CD4-positive, alpha-beta T cell (primary cell): ENCODE data around the gene SPSB1. TPM values are rescaled to one million over a fixed set of nuclear protein-coding genes. Genes with fewer than 3 reads are reported as not detected.

Experiments
- ATAC-seq: fragments of 200-7000 bp; cut with Tn5 transposase; one replicate; pipeline ENCODE4 v1.10.0; 2022; ENCODE audit warnings: mild to moderate bottlenecking; ENCODE audit not compliant: poor library complexity
- CTCF ChIA-PET: fragments of 350-600 bp; sonication (Branson Sonifier 250); formaldehyde crosslinking; loops from one replicate; lab custom pipeline; 2021; ENCODE audit warnings: antibody characterized with exemption, inconsistent platforms; lab: Charles Lee
- POLR2A ChIA-PET: fragments of 350-600 bp; sonication (Branson Sonifier 250); formaldehyde crosslinking; loops from one replicate; lab custom pipeline; 2021; ENCODE audit warnings: antibody characterized with exemption, inconsistent platforms; lab: Charles Lee
- DNase-seq, 14 experiments: peaks; one replicate each; pipeline ENCODE4 v3.0.0-alpha.2; 2013 to 2020; ENCODE audit warnings: mixed read lengths in 2 of 14
- H3K27ac ChIP-seq, 2 donors: one replicate each; pipeline versions ENCODE4 v1.5.1 to v1.7.0; 2013; ENCODE audit warnings: low read length in 2 of 2, low read depth in 1 of 2, mild to moderate bottlenecking in 1 of 2
- H3K27me3 ChIP-seq, 2 experiments: 1 replicate in 1 of 2; 2 replicates in 1 of 2; pipeline versions ENCODE4 v1.6.1 to v1.7.0; 2013; ENCODE audit warnings: low read length in 2 of 2, control low read depth in 1 of 2, mild to moderate bottlenecking in 1 of 2, moderate library complexity in 1 of 2; ENCODE audit not compliant: insufficient read depth in 2 of 2, control insufficient read depth in 1 of 2
- H3K36me3 ChIP-seq: one replicate; pipeline ENCODE4 v1.6.1; 2013; ENCODE audit warnings: low read length, control low read depth; ENCODE audit not compliant: insufficient read depth
- H3K4me1 ChIP-seq: one replicate; pipeline ENCODE4 v1.6.1; 2013; ENCODE audit warnings: low read length, control low read depth; ENCODE audit not compliant: insufficient read depth
- H3K4me3 ChIP-seq: one replicate; pipeline ENCODE4 v1.5.1; 2013; ENCODE audit warnings: mild to moderate bottlenecking, low read length, moderate library complexity
- H3K9me3 ChIP-seq, 2 experiments: 1 replicate in 1 of 2; 2 replicates in 1 of 2; pipeline versions ENCODE4 v1.6.1 to v1.7.0; 2013; ENCODE audit warnings: low read length in 2 of 2, mild to moderate bottlenecking in 2 of 2, control low read depth in 1 of 2, moderate library complexity in 1 of 2; ENCODE audit not compliant: control insufficient read depth in 1 of 2, insufficient read depth in 1 of 2
- H3K27ac Mint-ChIP-seq: one replicate; pipeline ENCODE4 v1.8.0; 2020; ENCODE audit warnings: mixed read lengths
- H3K27me3 Mint-ChIP-seq: one replicate; pipeline ENCODE4 v1.8.0; 2021; ENCODE audit warnings: mixed read lengths
- H3K36me3 Mint-ChIP-seq: one replicate; pipeline ENCODE4 v1.8.0; 2021; ENCODE audit warnings: low read depth, mixed read lengths
- H3K4me1 Mint-ChIP-seq: one replicate; pipeline ENCODE4 v1.8.0; 2021; ENCODE audit warnings: low read depth, mixed read lengths
- H3K4me3 Mint-ChIP-seq: one replicate; pipeline ENCODE4 v1.8.0; 2020; ENCODE audit warnings: mild to moderate bottlenecking, mixed read lengths
- H3K9me3 Mint-ChIP-seq: one replicate; pipeline ENCODE4 v1.8.0; 2020; ENCODE audit warnings: mixed read lengths
- CTCF ChIP-seq: fragments of 200-600 bp; IDR thresholded peaks from one replicate; pipeline ENCODE4 v1.8.0; 2022; ENCODE audit warnings: antibody characterized with exemption, mild to moderate bottlenecking
- intact Hi-C, 2 experiments: fragments of 100-400 bp; cut with DNase I in 1 of 2; cut with micrococcal nuclease in 1 of 2; formaldehyde crosslinking; loops; one replicate each; pipeline versions ENCODE4 v1.15.1 to v1.9.0; 2023 to 2025; cut with DNase I, micrococcal nuclease
- total RNA-seq, 174 experiments: library from RNA in 2 of 174; stranded (reverse) in 2 of 174; gene quantifications; one replicate each; pipeline ENCODE4 v1.2.3 and lab custom pipeline; 2021 to 2026

Gene SPSB1
- total RNA-seq, 2 experiments from 2014 or later: 1.9 to 2.3 TPM

- Mint-ChIP-seq H3K9me3 (peaks cover 4% of the 10 kb centered on the region), H3K4me3 (no peak overlapping the region), H3K27me3 (no peaks in the 10 kb centered on the region), H3K27ac (no peak overlapping the region), H3K4me1 (peaks cover 6% of the 10 kb centered on the region), H3K36me3 (no peaks in the 10 kb centered on the region)
- peaks cover 0 to 6% of the 10 kb centered on the region in 2 experiments for H3K9me3 ChIP-seq
- POLR2A ChIA-PET: no interaction called here
- DNase-seq (no peak), ATAC-seq (no peak)
- CTCF ChIA-PET: no interaction called here
- intact Hi-C loops: no loop called here
- H3K36me3 ChIP-seq: no peaks in the 10 kb centered on the region
- H3K4me1 ChIP-seq: no peaks in the 10 kb centered on the region
- no peak overlapping the region for H3K4me3 ChIP-seq
- H3K27ac ChIP-seq: no peak overlapping the region
- no peaks in the 10 kb centered on the region for H3K27me3 ChIP-seq
- TF ChIP-seq CTCF: no peak
Observed at GRCh38 chr1:9391620-9392019, 98.9 kb downstream of the SPSB1 start.

GRCh38 chr1:9394010-9394409 is 101.3 kb downstream of the SPSB1 start:
- Mint-ChIP-seq H3K27me3 (no peaks in the 10 kb centered on the region), H3K9me3 (peaks cover 4% of the 10 kb centered on the region), H3K27ac (no peak overlapping the region), H3K4me1 (peaks cover 6% of the 10 kb centered on the region), H3K36me3 (no peaks in the 10 kb centered on the region), H3K4me3 (no peak overlapping the region)
- H3K27me3 ChIP-seq: no peaks in the 10 kb centered on the region
- CTCF ChIA-PET: no interaction called here
- TF ChIP-seq CTCF: no peak
- H3K36me3 ChIP-seq: no peaks in the 10 kb centered on the region
- no peak for ATAC-seq
- POLR2A ChIA-PET: no interaction called here
- H3K27ac ChIP-seq: no peak overlapping the region
- H3K4me1 ChIP-seq: peaks cover 3% of the 10 kb centered on the region
- no peak overlapping the region for H3K4me3 ChIP-seq
- H3K9me3 ChIP-seq: peaks cover 0 to 6% of the 10 kb centered on the region in 2 experiments
- intact Hi-C loops: no loop called here
- DNase-seq: no peak

GRCh38 chr1:9395018-9395417 is 102.3 kb downstream of the SPSB1 start:
- POLR2A ChIA-PET: no interaction called here
- TF ChIP-seq CTCF: no peak
- ATAC-seq: no peak

More at GRCh38 chr1:9395018-9395417, 102.3 kb downstream of the SPSB1 start:
- H3K27me3 ChIP-seq: no peaks in the 10 kb centered on the region
- peaks cover 12% of the 10 kb centered on the region for H3K4me1 ChIP-seq
- DNase-seq: no peak
- Mint-ChIP-seq H3K36me3 (no peaks in the 10 kb centered on the region), H3K4me1 (peaks cover 6% of the 10 kb centered on the region), H3K27ac (no peak overlapping the region), H3K4me3 (no peak overlapping the region), H3K27me3 (no peaks in the 10 kb centered on the region), H3K9me3 (peaks cover 4% of the 10 kb centered on the region)
- intact Hi-C loops: no loop called here
- H3K4me3 ChIP-seq: no peak overlapping the region
- CTCF ChIA-PET: no interaction called here
- H3K27ac ChIP-seq: no peak overlapping the region
- H3K36me3 ChIP-seq: no peaks in the 10 kb centered on the region
- peaks cover 0 to 6% of the 10 kb centered on the region in 2 experiments for H3K9me3 ChIP-seq
